Heart left ventricle (tissue), 16 donors: ENCODE results near the gene FBXL7. TPM values are rescaled to one million over a fixed set of nuclear protein-coding genes. Genes with fewer than 3 reads are reported as not detected.

Source experiments
- ATAC-seq, 4 donors: fragments of 200-7000 bp; cut with Tn5 transposase; one replicate each; pipeline ENCODE4 v1.9.1; 2020 to 2022; ENCODE audit warnings: moderate library complexity in 4 of 4, mild to moderate bottlenecking in 3 of 4, moderate number of reproducible peaks in 1 of 4
- DNase-seq, 5 donors: peaks; one replicate each; pipeline ENCODE4 v3.0.0-alpha.2; 2020
- H3K27ac ChIP-seq, 12 donors: fragments of 200-600 bp; sonication (generic) in 4 of 12; one replicate each; pipeline versions ENCODE4 v1.5.0 to v1.8.0; 2016 to 2022; ENCODE audit warnings: mild to moderate bottlenecking in 2 of 12
- H3K27me3 ChIP-seq, 9 donors: fragments of 200-600 bp; sonication (generic) in 2 of 9; one replicate each; pipeline versions ENCODE4 v1.5.1 to v1.8.0; 2016 to 2022; ENCODE audit warnings: mild to moderate bottlenecking in 3 of 9
- H3K36me3 ChIP-seq, 9 donors: fragments of 200-600 bp; sonication (generic) in 2 of 9; one replicate each; pipeline versions ENCODE4 v1.5.0 to v1.8.0; 2018 to 2022; ENCODE audit warnings: mild to moderate bottlenecking in 2 of 9
- H3K4me1 ChIP-seq, 12 donors: fragments of 200-600 bp; sonication (generic) in 4 of 12; one replicate each; pipeline versions ENCODE4 v1.5.0 to v1.8.0; 2016 to 2022; ENCODE audit warnings: mild to moderate bottlenecking in 3 of 12
- H3K4me3 ChIP-seq, 12 donors: fragments of 200-600 bp; sonication (generic) in 4 of 12; one replicate each; pipeline versions ENCODE4 v1.5.0 to v1.8.0; 2017 to 2022; ENCODE audit warnings: mild to moderate bottlenecking in 9 of 12, moderate library complexity in 4 of 12
- H3K9me3 ChIP-seq, 12 donors: fragments of 200-600 bp; sonication (generic) in 4 of 12; one replicate each; pipeline versions ENCODE4 v1.5.0 to v1.8.0; 2016 to 2022; ENCODE audit warnings: mild to moderate bottlenecking in 1 of 12
- CTCF ChIP-seq, 12 donors: fragments of 200-600 bp; sonication (generic) in 4 of 12; IDR thresholded peaks; one replicate each; pipeline versions ENCODE4 v1.5.0 to v1.8.0; 2018 to 2022; ENCODE audit warnings: antibody characterized with exemption in 12 of 12, mild to moderate bottlenecking in 5 of 12
- POLR2A ChIP-seq, 2 donors: fragments of 450-650 bp; IDR thresholded peaks; one replicate each; pipeline ENCODE4 v1.6.1; 2017; ENCODE audit warnings: antibody characterized with exemption in 2 of 2, mild to moderate bottlenecking in 2 of 2, moderate library complexity in 2 of 2
- WGBS, 4 donors: extraction: QIAGEN DNeasy Blood & Tissue Kit in 2 of 4; methylation state at CpG; one replicate each; pipeline versions ENCODE4 v1.1.5 to v1.1.7; 2013 to 2018; 5-methylcytosine and 5-hydroxymethylcytosine counted together
- intact Hi-C, 10 donors: fragments of 100-400 bp; cut with DNase I; formaldehyde crosslinking; loops; one replicate each; pipeline versions ENCODE4 v1.11.1 to v1.14.2; 2022
- polyA plus RNA-seq, 2 donors: library from polyadenylated mRNA; stranded (reverse); fragments of 200-250 nt; gene quantifications; one replicate each; pipeline ENCODE4 v1.2.3, GENCODE V29; 2013
- total RNA-seq, 9 donors: library from RNA; depleted of rRNA in 2 of 9; stranded (reverse); fragments of >200 nt in 2 of 9; fragmentation: NEBNext Ultra II Directional in 3 of 9; extraction: Animal tissue kit (Norgen Biotek cat#: 25700) in 3 of 9; gene quantifications; one replicate each; pipeline versions ENCODE4 v1.1.0 to v1.2.4, GENCODE V29; 2016 to 2023
- donor health status: ischemic (EF 13 %, LVEDD 7.1; RV severe dilation, severe dysfunction).
- donor health status: healthy with polysubstance abuse.
- donor health status: DM: no; HTN: yes; CAD: no.
- donor health status: DM: no; HTN: no; CAD: no.
- donor health status: ischemic (EF 25% LVEDD 6.9; RV normal size, moderate dysfunction).
- donor health status: ischemic (EF 25% LVEDD 5.7; RV mildly dilated, moderate dysfunction).
- donor health status: healthy.
- donor health status: DM: yes; HTN: yes; CAD: no.
- donor health status: ischemic (EF 35%, LVEDD 5.7; RV mildly dilated, moderate dysfunction).
- donor health status: nonischemic (EF 11% LVEDD 7.7; RV severe dilation, severe dysfunction).
- donor health status: DM: yes; HTN: yes; CAD: no.
- donor health status: PGD.
- donor health status: ischemic (EF 29% LVEDD 5.4; RV normal size, mild dysfunction).
- donor health status: nonischemic (EF 23%, LVEDD 6.1; RV moderate dilation, normal function).

Gene FBXL7
- total and polyA plus RNA-seq, 11 donors: 8.7 to 27.6 (median 24.3) TPM

GRCh38 chr5:15887093-15887492, 387.1 kb downstream of the FBXL7 start:
- intact Hi-C loops: no loop called here
- ATAC-seq: no peak
- TF ChIP-seq POLR2A (IDR thresholded peaks at IDR 0.05) (no peak), CTCF (IDR thresholded peaks at IDR 0.05) (no peak)

GRCh38 chr5:15889001-15889400, 389.0 kb downstream of the FBXL7 start:
- ATAC-seq: no peak

More at GRCh38 chr5:15887093-15887492, 387.1 kb downstream of the FBXL7 start:
- H3K9me3 ChIP-seq: peaks cover 0 to under 1% (median 0%) of the 10 kb centered on the region in 12 donors
- DNase-seq: no peak
- H3K4me3 ChIP-seq: no peak overlapping the region
- peaks cover 0 to 2% (median 0%) of the 10 kb centered on the region in 12 donors for H3K4me1 ChIP-seq
- H3K27me3 ChIP-seq: no peaks in the 10 kb centered on the region
- 71 to 78% (median 76%) methylated on average over 3 of the region's 3 CpGs for WGBS, 4 donors
- no peaks in the 10 kb centered on the region for H3K36me3 ChIP-seq
- H3K27ac ChIP-seq: no peak overlapping the region

GRCh38 chr5:15893866-15894265, 393.9 kb downstream of the FBXL7 start:
- no peak for TF ChIP-seq CTCF (IDR thresholded peaks at IDR 0.05)
- no peak for TF ChIP-seq POLR2A (IDR thresholded peaks at IDR 0.05)
- Histone ChIP-seq H3K27me3 (no peaks in the 10 kb centered on the region), H3K9me3 (no peaks in the 10 kb centered on the region), H3K4me1 (peaks cover 0 to under 1% (median 0%) of the 10 kb centered on the region in 12 donors), H3K36me3 (no peaks in the 10 kb centered on the region), H3K27ac (no peak overlapping the region), H3K4me3 (no peak overlapping the region)
- DNase-seq (no peak), ATAC-seq (no peak)
- intact Hi-C loops: no loop called here
- WGBS, 4 donors: 90 to 98% (median 98%) methylated on average over 11 of the region's 11 CpGs

More at GRCh38 chr5:15889001-15889400, 389.0 kb downstream of the FBXL7 start:
- intact Hi-C loops: no loop called here
- H3K4me1 ChIP-seq: peaks cover 0 to 2% (median 0%) of the 10 kb centered on the region in 12 donors
- no peak overlapping the region for H3K27ac ChIP-seq
- no peaks in the 10 kb centered on the region for H3K9me3 ChIP-seq
- no peaks in the 10 kb centered on the region for H3K36me3 ChIP-seq
- 95 to 98% (median 97%) methylated on average over 3 of the region's 3 CpGs for WGBS, 4 donors
- TF ChIP-seq POLR2A (IDR thresholded peaks at IDR 0.05) (no peak), CTCF (IDR thresholded peaks at IDR 0.05) (no peak)
- no peak for DNase-seq
- no peak overlapping the region for H3K4me3 ChIP-seq
- no peaks in the 10 kb centered on the region for H3K27me3 ChIP-seq

- no peak overlapping the region for H3K27ac ChIP-seq
- H3K4me1 ChIP-seq: peaks cover 0 to 17% (median 4%) of the 10 kb centered on the region in 12 donors
- DNase-seq: no peak
- intact Hi-C loops: no loop called here
- H3K27me3 ChIP-seq: no peaks in the 10 kb centered on the region
- ATAC-seq: peak in 2 of 4 donors; percentile 67 to 69
- WGBS, 4 donors: 80 to 91% (median 88%) methylated on average over 3 of the region's 3 CpGs
- H3K4me3 ChIP-seq: no peak overlapping the region
- no peaks in the 10 kb centered on the region for H3K36me3 ChIP-seq
- TF ChIP-seq POLR2A (IDR thresholded peaks at IDR 0.05): no peak
- TF ChIP-seq CTCF (IDR thresholded peaks at IDR 0.05): no peak
- no peaks in the 10 kb centered on the region for H3K9me3 ChIP-seq
These were observed 397.7 kb downstream of the FBXL7 start for GRCh38 chr5:15897656-15898055.
